ENCODE results near the gene NKD1. TPM values are rescaled to one million over a fixed set of nuclear protein-coding genes. Genes with fewer than 3 reads are reported as not detected.

Gene NKD1
- total RNA-seq, 1 experiment from 2014 or later: 0.44 TPM

- intact Hi-C loops (cut with micrococcal nuclease; ENCODE audit: unreplicated experiment): loop anchor here (10.0 kb wide), 1 partner anchor 205 kb away; the partner anchor contains the start of gene CYLD
- H2AFZ ChIP-seq: no peak overlapping the region
- H3K4me1 ChIP-seq (replicated peaks; ENCODE audit: insufficient read depth): peaks cover 20% of the 10 kb centered on the region
- ChIA-PET POLR2A (ENCODE audit: unreplicated experiment) (interaction anchor here (0.6 kb wide), 1 partner anchor 343 kb away, joined by 12 read pairs; no protein-coding TSS in a partner anchor), CTCF (interaction anchor here (0.5 kb wide), 1 partner anchor 515 kb away, joined by 3 read pairs; the partner anchor contains the start of gene CNEP1R1)
- H3K4me2 ChIP-seq: no peak overlapping the region
- TF ChIP-seq EZH2 (IDR thresholded peaks at IDR 0.05; ENCODE audit: low read depth) (no peak), CTCF (conservative IDR thresholded peaks at IDR 0.05) (no peak)
- no peaks in the 10 kb centered on the region for H3K36me3 ChIP-seq (ENCODE audit: low read depth)
- no peaks in the 10 kb centered on the region for H3K79me2 ChIP-seq (ENCODE audit: low read depth)
- no peaks in the 10 kb centered on the region for H4K20me1 ChIP-seq (ENCODE audit: insufficient read depth)
- no peaks in the 10 kb centered on the region; the same call in 1 of the 2 replicates for H3K9me3 ChIP-seq (ENCODE audit: insufficient read depth, low read depth)
- no peak for DNase-seq
- H3K4me3 ChIP-seq: no peak overlapping the region
- H3K27me3 ChIP-seq (ENCODE audit: insufficient read depth, low read depth): no peaks in the 10 kb centered on the region
- H3K9me2 ChIP-seq (ENCODE audit: insufficient read depth): no peaks in the 10 kb centered on the region
- no TSS peak for BruUV-seq (replicated peaks)
- H3F3A ChIP-seq (ENCODE audit: insufficient read depth, low read depth): no peaks in the 10 kb centered on the region; the same call in 1 of the 2 replicates
- H3K27ac ChIP-seq: no peak overlapping the region
Observed at GRCh38 chr16:50539822-50540710, 8.1 kb upstream of the NKD1 start.

GRCh38 chr16:50540711-50541007, 7.5 kb upstream of the NKD1 start:
- no peak for DNase-seq
- TF ChIP-seq EZH2 (IDR thresholded peaks at IDR 0.05; ENCODE audit: low read depth) (no peak), CTCF (conservative IDR thresholded peaks at IDR 0.05) (no peak)
- ChIA-PET CTCF (interaction anchor here (0.5 kb wide), 1 partner anchor 516 kb away, joined by 3 read pairs; the partner anchor contains the start of gene CNEP1R1), POLR2A (ENCODE audit: unreplicated experiment) (no interaction called here)
- Histone ChIP-seq H3K36me3 (ENCODE audit: low read depth) (no peaks in the 10 kb centered on the region), H3K27ac (no peak overlapping the region), H3K9me3 (ENCODE audit: insufficient read depth, low read depth) (no peaks in the 10 kb centered on the region; the same call in 1 of the 2 replicates), H4K20me1 (ENCODE audit: insufficient read depth) (no peaks in the 10 kb centered on the region), H3K9me2 (ENCODE audit: insufficient read depth) (no peaks in the 10 kb centered on the region), H2AFZ (no peak overlapping the region), H3K79me2 (ENCODE audit: low read depth) (no peaks in the 10 kb centered on the region), H3F3A (ENCODE audit: insufficient read depth, low read depth) (no peaks in the 10 kb centered on the region; the same call in 1 of the 2 replicates), H3K4me2 (no peak overlapping the region), H3K4me1 (replicated peaks; ENCODE audit: insufficient read depth) (peaks cover 20% of the 10 kb centered on the region), H3K27me3 (ENCODE audit: insufficient read depth, low read depth) (no peaks in the 10 kb centered on the region), H3K4me3 (no peak overlapping the region)
- no TSS peak for BruUV-seq (replicated peaks)
- intact Hi-C loops (cut with micrococcal nuclease; ENCODE audit: unreplicated experiment): loop anchor here (10.0 kb wide), 1 partner anchor 204 kb away; the partner anchor contains the start of gene CYLD

- Histone ChIP-seq H3K4me1 (replicated peaks; ENCODE audit: insufficient read depth) (peaks cover 15% of the 10 kb centered on the region), H3K27ac (no peak overlapping the region), H3K9me3 (ENCODE audit: insufficient read depth, low read depth) (no peaks in the 10 kb centered on the region; the same call in 1 of the 2 replicates), H3K4me2 (no peak overlapping the region), H3K36me3 (ENCODE audit: low read depth) (no peaks in the 10 kb centered on the region), H2AFZ (no peak overlapping the region), H4K20me1 (ENCODE audit: insufficient read depth) (no peaks in the 10 kb centered on the region), H3F3A (ENCODE audit: insufficient read depth, low read depth) (no peaks in the 10 kb centered on the region; the same call in 1 of the 2 replicates), H3K4me3 (no peak overlapping the region), H3K79me2 (ENCODE audit: low read depth) (no peaks in the 10 kb centered on the region), H3K27me3 (ENCODE audit: insufficient read depth, low read depth) (no peaks in the 10 kb centered on the region), H3K9me2 (ENCODE audit: insufficient read depth) (no peaks in the 10 kb centered on the region)
- intact Hi-C loops (cut with micrococcal nuclease; ENCODE audit: unreplicated experiment): loop anchor here (10.0 kb wide), 1 partner anchor 202 kb away; the partner anchor contains the start of gene CYLD
- ChIA-PET CTCF (interaction anchor here (0.6 kb wide), 1 partner anchor 7 kb away, joined by 5 read pairs; no protein-coding TSS in a partner anchor), POLR2A (ENCODE audit: unreplicated experiment) (no interaction called here)
- no TSS peak for BruUV-seq (replicated peaks)
- DNase-seq: no peak
- no peak for TF ChIP-seq EZH2 (IDR thresholded peaks at IDR 0.05; ENCODE audit: low read depth)
- no peak for TF ChIP-seq CTCF (conservative IDR thresholded peaks at IDR 0.05)
Observed at GRCh38 chr16:50542703-50543102, 5.5 kb upstream of the NKD1 start.
